ENCODE results near the gene MACROD1. TPM values are rescaled to one million over a fixed set of nuclear protein-coding genes. Genes with fewer than 3 reads are reported as not detected.
"Not testable (repeated sequence)": the region's sequence is repeated elsewhere in the genome, so short reads cannot be mapped to it uniquely, and the experiment has no call there.

MACROD1 gene
- total and polyA plus RNA-seq, 2 experiments from 2014 or later: 21.2 to 403 TPM

GRCh38 chr11:64164392-64165312 lies 1.3 kb downstream of the MACROD1 start:
- peak overlapping the region; percentile 86 for H2AFZ ChIP-seq
- in situ Hi-C loops (cut with MboI): no loop called here

GRCh38 chr11:64163951-64164350 lies 2.0 kb downstream of the MACROD1 start:
- H3K9me2 ChIP-seq (ENCODE audit: insufficient read depth): no peaks in the 10 kb centered on the region
- no peak overlapping the region for H3K4me2 ChIP-seq (ENCODE audit: unreplicated experiment)
- in situ Hi-C loops (cut with MboI): no loop called here
- no peak overlapping the region for H3K9ac ChIP-seq
- no peaks in the 10 kb centered on the region for H4K20me1 ChIP-seq (ENCODE audit: insufficient read depth)
- H3K36me3 ChIP-seq (ENCODE audit: low read depth): no peaks in the 10 kb centered on the region
- TF ChIP-seq EZH2phosphoT487 (IDR thresholded peaks at IDR 0.05; ENCODE audit: insufficient read depth, low read depth): no peak
- no peak for TF ChIP-seq EZH2 (IDR thresholded peaks at IDR 0.05; ENCODE audit: insufficient read depth, poor library complexity, severe bottlenecking)
- H3K27ac ChIP-seq: no peak overlapping the region
- H3K9me3 ChIP-seq (ENCODE audit: low read depth): no peaks in the 10 kb centered on the region
- no peaks in the 10 kb centered on the region for H3F3A ChIP-seq (ENCODE audit: insufficient read depth)
- no peaks in the 10 kb centered on the region for H3K27me3 ChIP-seq (replicated peaks; ENCODE audit: insufficient read depth)
- H3K79me2 ChIP-seq (ENCODE audit: insufficient read depth): no peaks in the 10 kb centered on the region
- no peak for DNase-seq
- no peak overlapping the region for H3K4me3 ChIP-seq
- no peak overlapping the region for H2AFZ ChIP-seq
- WGBS, 2 experiments (ENCODE audit: low coverage in 1 of 2, low lambda C conversion rate in 2 of 2, missing lambda C conversion rate in 2 of 2): 90 to 93% methylated on average over 5 of the region's 5 CpGs
- peaks cover 3% of the 10 kb centered on the region; the same call in 1 of the 2 replicates for H3K4me1 ChIP-seq (ENCODE audit: insufficient read depth)

More at GRCh38 chr11:64164392-64165312, 1.3 kb downstream of the MACROD1 start:
- H3F3A ChIP-seq (ENCODE audit: insufficient read depth): no peaks in the 10 kb centered on the region
- H4K20me1 ChIP-seq (ENCODE audit: insufficient read depth): no peaks in the 10 kb centered on the region
- H3K79me2 ChIP-seq (ENCODE audit: insufficient read depth): no peaks in the 10 kb centered on the region
- H3K4me2 ChIP-seq (ENCODE audit: unreplicated experiment): peak overlapping the region; percentile 64
- H3K27me3 ChIP-seq (replicated peaks; ENCODE audit: insufficient read depth): no peaks in the 10 kb centered on the region
- 57 to 58% methylated on average over 20 of the region's 20 CpGs for WGBS, 2 experiments (ENCODE audit: low coverage in 1 of 2, low lambda C conversion rate in 2 of 2, missing lambda C conversion rate in 2 of 2)
- peaks cover 3% of the 10 kb centered on the region; the same call in 1 of the 2 replicates for H3K4me1 ChIP-seq (ENCODE audit: insufficient read depth)
- no peaks in the 10 kb centered on the region for H3K9me2 ChIP-seq (ENCODE audit: insufficient read depth)
- TF ChIP-seq EZH2phosphoT487 (IDR thresholded peaks at IDR 0.05; ENCODE audit: insufficient read depth, low read depth): no peak
- TF ChIP-seq EZH2 (IDR thresholded peaks at IDR 0.05; ENCODE audit: insufficient read depth, poor library complexity, severe bottlenecking): no peak
- no peak overlapping the region for H3K27ac ChIP-seq
- H3K4me3 ChIP-seq: peak overlapping the region; percentile 76
- H3K36me3 ChIP-seq (ENCODE audit: low read depth): no peaks in the 10 kb centered on the region
- H3K9ac ChIP-seq: peak overlapping the region; percentile 67; the same call in 1 of the 2 replicates
- DNase-seq: peak; percentile 36
- H3K9me3 ChIP-seq (ENCODE audit: low read depth): no peaks in the 10 kb centered on the region

DNA sequence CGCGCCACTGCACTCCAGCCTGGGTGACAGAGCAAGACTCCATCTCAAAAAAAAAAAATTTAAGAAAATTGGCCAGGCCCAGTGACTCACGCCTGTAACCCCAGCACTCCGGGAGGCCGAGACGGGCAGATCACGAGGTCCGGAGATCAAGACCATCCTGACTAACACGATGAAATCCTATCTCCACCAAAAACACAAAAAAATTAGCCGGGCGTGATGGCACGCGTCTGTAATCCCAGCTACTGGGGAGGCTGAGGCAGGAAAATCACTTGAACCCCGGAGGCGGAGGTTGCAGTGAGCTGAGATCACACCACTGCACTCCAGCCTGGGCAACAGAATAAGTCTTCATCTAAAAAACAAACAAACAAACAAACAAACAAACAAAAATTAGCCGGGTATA lies 3.1 kb downstream of the MACROD1 start:
- H2AFZ ChIP-seq; H3K79me2 ChIP-seq (ENCODE audit: insufficient read depth); H3K9ac ChIP-seq; H3K27me3 ChIP-seq (replicated peaks; ENCODE audit: insufficient read depth); H3F3A ChIP-seq (ENCODE audit: insufficient read depth); H3K9me3 ChIP-seq (ENCODE audit: low read depth); H3K36me3 ChIP-seq (ENCODE audit: low read depth); H3K4me1 ChIP-seq (ENCODE audit: insufficient read depth); DNase-seq; H3K4me3 ChIP-seq; H3K27ac ChIP-seq; H4K20me1 ChIP-seq (ENCODE audit: insufficient read depth); H3K9me2 ChIP-seq (ENCODE audit: insufficient read depth); H3K4me2 ChIP-seq (ENCODE audit: unreplicated experiment); in situ Hi-C loops (cut with MboI): not testable (repeated sequence)
- 95 to 96% methylated on average over 16 of the region's 16 CpGs for whole genome bisulfite sequencing, 2 experiments (ENCODE audit: low coverage in 1 of 2, low lambda C conversion rate in 2 of 2, missing lambda C conversion rate in 2 of 2)

- Histone ChIP-seq H3K4me3 (no peak overlapping the region), H3K36me3 (ENCODE audit: low read depth) (no peaks in the 10 kb centered on the region), H2AFZ (no peak overlapping the region), H3K27me3 (replicated peaks; ENCODE audit: insufficient read depth) (no peaks in the 10 kb centered on the region), H4K20me1 (ENCODE audit: insufficient read depth) (no peaks in the 10 kb centered on the region), H3K27ac (no peak overlapping the region), H3K4me1 (ENCODE audit: insufficient read depth) (peaks cover 3% of the 10 kb centered on the region; the same call in 1 of the 2 replicates), H3F3A (ENCODE audit: insufficient read depth) (no peaks in the 10 kb centered on the region), H3K4me2 (ENCODE audit: unreplicated experiment) (no peak overlapping the region), H3K79me2 (ENCODE audit: insufficient read depth) (no peaks in the 10 kb centered on the region), H3K9me3 (ENCODE audit: low read depth) (no peaks in the 10 kb centered on the region), H3K9ac (no peak overlapping the region), H3K9me2 (ENCODE audit: insufficient read depth) (no peaks in the 10 kb centered on the region)
- no peak for TF ChIP-seq EZH2 (IDR thresholded peaks at IDR 0.05; ENCODE audit: insufficient read depth, poor library complexity, severe bottlenecking)
- TF ChIP-seq EZH2phosphoT487 (IDR thresholded peaks at IDR 0.05; ENCODE audit: insufficient read depth, low read depth): no peak
- DNase-seq: no peak
- 97% methylated on average over 10 of the region's 10 CpGs for WGBS, 2 experiments (ENCODE audit: low coverage in 1 of 2, low lambda C conversion rate in 2 of 2, missing lambda C conversion rate in 2 of 2)
- in situ Hi-C loops (cut with MboI): no loop called here
These were observed 4.9 kb downstream of the MACROD1 start for GRCh38 chr11:64161037-64161436.

Data from GM23248 (cell line).